GM23248 (cell line): ENCODE results near the gene PGP.

Experiments
- EZH2 ChIP-seq: fragments of 200-600 bp; sonication (generic); IDR thresholded peaks from 2 replicates; pipeline ENCODE4 v1.6.1; 2018; ENCODE audit warnings: antibody characterized with exemption, mild to moderate bottlenecking; ENCODE audit not compliant: insufficient read depth, poor library complexity, severe bottlenecking
- EZH2phosphoT487 ChIP-seq: fragments of 200-600 bp; sonication (generic); IDR thresholded peaks from 2 replicates; pipeline ENCODE4 v1.6.1; 2018; ENCODE audit warnings: antibody characterized with exemption, moderate library complexity, mild to moderate bottlenecking, low read depth; ENCODE audit not compliant: insufficient read depth

DNA sequence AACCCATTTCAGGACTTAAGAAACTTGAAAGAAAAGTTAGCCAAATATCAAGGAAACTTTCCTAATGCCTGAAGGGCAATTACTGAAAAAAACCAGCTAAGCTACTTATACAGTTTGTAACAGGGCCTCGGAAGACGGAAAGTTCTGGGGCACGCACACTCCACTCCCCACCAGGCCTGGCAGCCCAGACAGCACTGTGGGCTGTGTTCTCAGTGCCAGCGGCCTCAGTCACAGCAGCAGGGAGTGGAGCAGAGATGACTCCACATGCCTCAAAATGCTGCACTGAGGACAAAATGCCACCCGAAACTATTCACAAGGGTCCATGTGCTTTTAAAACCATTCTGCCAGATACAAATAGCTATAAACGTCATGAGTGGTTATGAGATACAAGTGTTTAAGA, 43.1 kb upstream of the PGP start:
- TF ChIP-seq EZH2phosphoT487 (no peak), EZH2 (no peak)
